ENCODE results near the gene FBXO48. TPM values are rescaled to one million over a fixed set of nuclear protein-coding genes. Genes with fewer than 3 reads are reported as not detected.

Gene FBXO48
- polyA plus RNA-seq, 1 of the 3 experiments (the other 2 are of a cell fraction) = 0.30 TPM

GRCh38 chr2:68512326-68512725, 45.2 kb upstream of the FBXO48 start:
- WGBS (ENCODE audit: low lambda C conversion rate) = 69% methylated on average over 3 of the region's 3 CpGs
- DNase-seq = no peak

More at GRCh38 chr2:68512326-68512725, 45.2 kb upstream of the FBXO48 start:
- no peaks in the 10 kb centered on the region for H3K27me3 ChIP-seq (ENCODE audit: insufficient read depth)
- ChIA-PET CTCF (interaction anchor here (1.3 kb wide), 1 partner anchor 49 kb away, joined by 4 read pairs; no protein-coding TSS in a partner anchor), POLR2A (no interaction called here)
- H3K79me2 ChIP-seq (ENCODE audit: insufficient read depth) = no peaks in the 10 kb centered on the region
- H3K4me1 ChIP-seq (ENCODE audit: control insufficient read depth in 1 of 2, insufficient read depth in 2 of 2, low read depth in 1 of 2, low read length in 1 of 2) = no peaks in the 10 kb centered on the region; a peak in 1 of 4 replicates
- H3K4me3 ChIP-seq (ENCODE audit: low read depth in 2 of 2, low read length in 1 of 2) = no peak overlapping the region
- TF ChIP-seq EZH2phosphoT487 (IDR thresholded peaks at IDR 0.05; ENCODE audit: borderline replicate concordance, low read depth) (no peak), FOXM1 (IDR thresholded peaks at IDR 0.05; ENCODE audit: low read depth) (no peak), RFX5 (IDR thresholded peaks at IDR 0.05; ENCODE audit: low read length) (no peak), ELF1 (IDR thresholded peaks at IDR 0.05) (no peak), FOXJ3 (CRISPR knock-in tag; IDR thresholded peaks at IDR 0.05) (no peak), GATA2 (CRISPR knock-in tag; IDR thresholded peaks at IDR 0.05) (no peak), NRF1 (IDR thresholded peaks at IDR 0.05; ENCODE audit: low read depth, low read length) (no peak), SIN3A (IDR thresholded peaks at IDR 0.05; ENCODE audit: borderline replicate concordance, low read depth, low read length) (no peak), ZBTB33 (IDR thresholded peaks at IDR 0.05; ENCODE audit: borderline replicate concordance, low read depth) (no peak), CHD2 (IDR thresholded peaks at IDR 0.05; ENCODE audit: low read length, partially characterized antibody) (no peak), FOSL2 (IDR thresholded peaks at IDR 0.05; ENCODE audit: borderline replicate concordance, low read depth) (no peak), TAF1 (IDR thresholded peaks at IDR 0.05; ENCODE audit: borderline replicate concordance, low read depth, low read length) (no peak), PBX3 (IDR thresholded peaks at IDR 0.05) (no peak), REST (IDR thresholded peaks at IDR 0.05; ENCODE audit: low read depth, low read length) (no peak), TCF12 (IDR thresholded peaks at IDR 0.05) (no peak), JUND (IDR thresholded peaks at IDR 0.05) (no peak), SMC3 (IDR thresholded peaks at IDR 0.05; ENCODE audit: low read depth, low read length) (no peak), RXRA (IDR thresholded peaks at IDR 0.05; ENCODE audit: borderline replicate concordance, low read depth) (no peak)
- H3K4me2 ChIP-seq = no peak overlapping the region
- H3K9me2 ChIP-seq = no peaks in the 10 kb centered on the region
- H3K9me3 ChIP-seq = no peaks in the 10 kb centered on the region
- H3K9ac ChIP-seq = no peak overlapping the region
- H3K36me3 ChIP-seq (replicated peaks in 1 of 2; ENCODE audit: control insufficient read depth in 1 of 2, insufficient read depth in 2 of 2, low read length in 1 of 2) = peaks cover 0 to 5% of the 10 kb centered on the region in 2 experiments
- peaks cover 3% of the 10 kb centered on the region for H3F3A ChIP-seq (replicated peaks; ENCODE audit: insufficient read depth)
- H2AFZ ChIP-seq (ENCODE audit: low read depth) = no peak overlapping the region
- H4K20me1 ChIP-seq (ENCODE audit: insufficient read depth) = no peaks in the 10 kb centered on the region
- no peak overlapping the region for H3K27ac ChIP-seq (ENCODE audit: low read depth in 2 of 2, low read length in 1 of 2)

Measured in SK-N-SH (cell line).